Activated T-helper 17 cell treated with anti-CD3 and anti-CD28 coated beads, Interleukin-2, amount 50 U/mL, for 72 hours (primary cell): ENCODE results near the gene REX1BD. TPM values are rescaled to one million over a fixed set of nuclear protein-coding genes. Genes with fewer than 3 reads are reported as not detected.

Experiments used
- ATAC-seq: fragments of 150-1000 bp; cut with Tn5 transposase; replicated peaks from 2 replicates; pipeline ENCODE4 v1.10.0; 2021; ENCODE audit warnings: mild to moderate bottlenecking, moderate library complexity
- H3K27ac Mint-ChIP-seq: one replicate; pipeline ENCODE4 v1.8.0; 2022; ENCODE audit warnings: mixed read lengths
- H3K27me3 Mint-ChIP-seq: one replicate; pipeline ENCODE4 v1.8.0; 2022; ENCODE audit warnings: mixed read lengths
- H3K36me3 Mint-ChIP-seq: one replicate; pipeline ENCODE4 v1.8.0; 2022; ENCODE audit warnings: low read depth, mild to moderate bottlenecking, mixed read lengths
- H3K4me1 Mint-ChIP-seq: one replicate; pipeline ENCODE4 v1.8.0; 2022; ENCODE audit warnings: mixed read lengths
- H3K4me3 Mint-ChIP-seq: one replicate; pipeline ENCODE4 v1.8.0; 2022; ENCODE audit warnings: mild to moderate bottlenecking, mixed read lengths
- H3K9me3 Mint-ChIP-seq: one replicate; pipeline ENCODE4 v1.8.0; 2022; ENCODE audit warnings: mixed read lengths
- total RNA-seq, 2 donors: library from RNA; stranded (reverse); gene quantifications; one replicate each; pipeline ENCODE4 v1.2.3, GENCODE V29; 2022

REX1BD gene
- total RNA-seq, 2 donors from 2014 or later: 36.3 to 46.6 TPM

DNA sequence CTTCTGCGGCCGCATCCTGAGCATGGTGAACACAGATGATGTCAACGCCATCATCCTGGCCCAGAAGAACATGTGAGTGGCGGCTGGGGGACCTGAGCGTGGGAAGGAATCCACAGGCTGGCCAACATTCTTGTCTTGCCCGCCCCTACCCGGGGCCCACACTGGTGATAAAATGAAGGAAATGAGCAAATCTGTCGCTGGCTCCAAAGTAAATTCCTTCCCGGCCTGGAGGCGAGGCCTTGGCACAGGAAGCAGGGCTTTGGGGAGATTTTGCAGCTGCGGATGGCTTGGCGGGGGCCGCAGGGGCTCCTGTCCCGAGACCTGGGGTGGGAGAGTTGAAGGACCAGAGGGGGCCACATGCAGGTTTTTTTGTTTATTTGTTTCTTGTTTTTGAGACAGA is 26.5 kb upstream of the REX1BD start:
- ATAC-seq: no peak
- no peaks in the 10 kb centered on the region for H3K27me3 Mint-ChIP-seq
- H3K4me3 Mint-ChIP-seq: no peak overlapping the region
- peaks cover 93% of the 10 kb centered on the region for H3K36me3 Mint-ChIP-seq
- peaks cover 5% of the 10 kb centered on the region for H3K4me1 Mint-ChIP-seq
- no peaks in the 10 kb centered on the region for H3K9me3 Mint-ChIP-seq
- H3K27ac Mint-ChIP-seq: no peak overlapping the region

DNA sequence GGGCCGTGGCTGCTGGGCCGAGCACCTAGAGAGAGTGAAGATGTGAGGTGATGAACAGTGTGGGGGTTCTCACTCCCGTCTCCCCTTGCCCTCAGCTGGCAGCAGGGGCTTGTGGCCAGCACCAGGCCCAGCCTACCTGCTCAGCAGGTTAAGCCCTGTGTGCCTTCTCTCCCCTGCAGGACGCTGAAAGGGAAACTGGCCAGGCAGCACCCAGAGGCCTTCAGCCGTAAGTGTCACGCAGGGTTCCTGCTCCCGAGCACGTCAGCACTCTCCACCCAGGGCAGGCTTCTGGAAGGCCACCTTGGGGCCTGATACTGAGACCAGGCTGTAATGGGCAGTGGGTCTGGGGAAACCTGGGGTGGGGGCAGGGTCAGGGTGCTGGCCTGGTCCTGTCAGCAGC is 21.6 kb upstream of the REX1BD start:
- H3K4me1 Mint-ChIP-seq: peaks cover 5% of the 10 kb centered on the region
- no peak overlapping the region for H3K4me3 Mint-ChIP-seq
- peaks cover 90% of the 10 kb centered on the region for H3K36me3 Mint-ChIP-seq
- ATAC-seq: no peak
- H3K27me3 Mint-ChIP-seq: no peaks in the 10 kb centered on the region
- no peaks in the 10 kb centered on the region for H3K9me3 Mint-ChIP-seq
- H3K27ac Mint-ChIP-seq: no peak overlapping the region

DNA sequence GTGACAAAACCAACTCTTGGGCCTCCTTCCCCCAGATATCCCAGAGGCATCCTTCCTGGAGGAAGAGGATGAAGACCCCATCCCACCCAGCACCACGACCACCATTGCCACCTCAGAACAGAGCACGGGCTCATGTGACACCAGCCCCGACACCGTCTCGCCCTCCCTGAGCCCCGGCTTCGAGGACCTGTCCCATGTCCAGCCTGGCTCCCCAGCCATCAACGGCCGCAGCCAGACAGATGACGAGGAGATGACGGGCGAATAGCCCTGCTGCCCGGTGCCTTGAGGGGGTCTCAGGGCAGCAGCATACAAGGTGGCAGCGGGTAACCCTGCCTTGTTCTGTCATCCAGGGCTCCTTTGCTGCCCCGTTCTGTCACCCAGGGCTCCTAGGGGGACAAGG is 20.2 kb upstream of the REX1BD start:
- H3K4me3 Mint-ChIP-seq: no peak overlapping the region
- H3K4me1 Mint-ChIP-seq: peaks cover 14% of the 10 kb centered on the region
- no peak for ATAC-seq
- H3K36me3 Mint-ChIP-seq: peaks cover 93% of the 10 kb centered on the region
- H3K27ac Mint-ChIP-seq: no peak overlapping the region
- H3K9me3 Mint-ChIP-seq: no peaks in the 10 kb centered on the region
- no peaks in the 10 kb centered on the region for H3K27me3 Mint-ChIP-seq

DNA sequence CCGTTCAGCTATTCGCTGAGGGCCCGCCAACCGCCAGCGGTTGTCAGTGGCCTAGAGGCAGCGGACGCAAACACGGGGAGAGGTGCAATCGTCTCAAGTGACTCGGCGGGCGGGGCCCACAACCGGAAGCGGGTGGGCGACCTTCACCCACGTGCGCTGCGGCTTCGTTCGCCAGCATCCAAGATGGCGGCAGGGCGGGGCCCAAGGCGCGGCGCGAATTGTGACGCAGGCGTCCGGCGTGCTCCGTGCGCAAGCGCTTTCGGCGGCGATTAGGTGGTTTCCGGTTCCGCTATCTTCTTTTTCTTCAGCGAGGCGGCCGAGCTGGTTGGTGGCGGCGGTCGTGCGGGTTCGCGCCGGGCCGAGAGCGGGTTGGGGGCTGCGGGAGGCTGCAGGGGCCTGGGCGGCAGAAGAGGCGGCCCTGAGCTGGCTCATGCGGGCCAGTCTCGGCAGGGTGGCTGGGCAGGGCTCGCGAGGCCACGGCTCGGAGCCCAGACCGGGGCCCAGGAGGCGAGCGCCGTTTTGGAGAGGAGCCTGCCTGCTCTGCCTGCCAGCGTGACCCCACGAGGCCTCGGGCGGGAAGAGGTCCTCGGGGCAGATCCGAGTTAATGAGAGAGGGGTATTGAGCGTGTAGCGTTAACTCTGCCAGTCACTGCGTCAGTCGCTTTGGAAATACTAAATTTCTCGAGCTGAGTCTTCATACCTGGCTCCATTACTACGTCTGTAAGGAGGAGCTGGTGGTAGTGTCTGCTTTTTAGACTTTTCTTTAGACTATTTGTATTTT is 16.8 kb upstream of the REX1BD start, which contains the start of gene UBA52:
UBA52 (plus strand) TSS at position 294 of the 781 bp plus-strand sequence. CDS start 1,444 bp downstream, outside the sequence.
- Mint-ChIP-seq H3K36me3 (peaks cover 93% of the 10 kb centered on the region), H3K9me3 (no peaks in the 10 kb centered on the region), H3K27me3 (no peaks in the 10 kb centered on the region), H3K4me3 (peak within 1 kb of the TSS; percentile 88), H3K27ac (peak within 1 kb of the TSS; percentile 86), H3K4me1 (peaks cover 14% of the 10 kb centered on the region)
- peak; percentile 98 for ATAC-seq

GRCh38 chr19:18574691-18575291 is 13.8 kb upstream of the REX1BD start:
- H3K4me3 Mint-ChIP-seq: peak overlapping the region; percentile 20
- no peaks in the 10 kb centered on the region for H3K27me3 Mint-ChIP-seq
- ATAC-seq: no peak
- H3K36me3 Mint-ChIP-seq: peaks cover 82% of the 10 kb centered on the region
- peaks cover 18% of the 10 kb centered on the region for H3K4me1 Mint-ChIP-seq
- no peak overlapping the region for H3K27ac Mint-ChIP-seq
- H3K9me3 Mint-ChIP-seq: no peaks in the 10 kb centered on the region

DNA sequence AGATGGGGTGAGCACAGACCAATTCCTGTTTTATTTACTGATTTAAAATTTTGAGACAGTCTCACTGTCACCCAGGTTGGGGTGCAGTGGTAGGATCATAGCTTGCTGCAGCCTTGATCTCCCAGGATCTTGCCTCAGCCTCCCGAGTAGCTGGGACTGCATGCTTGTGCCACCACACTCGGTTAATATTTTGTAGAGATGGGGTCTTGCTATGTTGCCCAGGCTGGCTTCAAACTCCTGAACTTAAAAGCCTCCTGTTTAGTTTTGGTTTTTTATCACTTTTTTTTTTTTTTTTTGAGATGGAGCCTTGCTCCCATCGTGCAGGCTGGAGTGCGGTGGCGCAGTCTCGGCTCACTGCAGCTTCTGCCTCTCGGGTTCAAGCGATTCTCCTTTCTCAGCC is 12.2 kb upstream of the REX1BD start:
- peaks cover 16% of the 10 kb centered on the region for H3K4me1 Mint-ChIP-seq
- no peaks in the 10 kb centered on the region for H3K27me3 Mint-ChIP-seq
- no peak for ATAC-seq
- no peak overlapping the region for H3K4me3 Mint-ChIP-seq
- H3K9me3 Mint-ChIP-seq: no peaks in the 10 kb centered on the region
- peaks cover 73% of the 10 kb centered on the region for H3K36me3 Mint-ChIP-seq
- H3K27ac Mint-ChIP-seq: no peak overlapping the region

- no peaks in the 10 kb centered on the region for H3K9me3 Mint-ChIP-seq
- ATAC-seq: no peak
- no peak overlapping the region for H3K4me3 Mint-ChIP-seq
- no peaks in the 10 kb centered on the region for H3K27me3 Mint-ChIP-seq
- no peak overlapping the region for H3K27ac Mint-ChIP-seq
- peaks cover 62% of the 10 kb centered on the region for H3K36me3 Mint-ChIP-seq
- peaks cover 11% of the 10 kb centered on the region for H3K4me1 Mint-ChIP-seq
These were observed 11.2 kb upstream of the REX1BD start for GRCh38 chr19:18577365-18577914.

GRCh38 chr19:18580311-18580710 is 8.3 kb upstream of the REX1BD start:
- Mint-ChIP-seq H3K27ac (no peak overlapping the region), H3K4me3 (no peak overlapping the region), H3K27me3 (no peaks in the 10 kb centered on the region), H3K4me1 (peaks cover 4% of the 10 kb centered on the region), H3K36me3 (peaks cover 34% of the 10 kb centered on the region), H3K9me3 (no peaks in the 10 kb centered on the region)
- ATAC-seq: no peak

DNA sequence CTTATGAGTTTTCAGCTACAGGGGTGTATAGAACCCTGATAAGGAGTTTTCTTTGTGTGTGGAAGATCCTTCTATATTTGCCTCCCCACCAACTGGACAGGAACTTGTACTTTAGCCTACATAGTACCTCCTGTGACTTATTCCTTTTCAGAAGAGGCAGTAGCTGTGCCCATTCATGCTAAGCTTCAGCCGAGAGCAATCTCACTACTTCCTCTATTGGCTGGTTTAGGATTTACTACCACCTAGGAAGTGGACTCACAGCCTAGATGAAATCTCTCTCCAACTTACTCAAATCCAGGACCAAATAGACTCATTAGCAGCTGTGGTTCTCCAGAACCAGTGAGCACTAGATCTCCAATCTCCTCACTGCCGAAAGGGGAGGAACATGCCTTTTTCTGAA is 2.3 kb upstream of the REX1BD start:
- Mint-ChIP-seq H3K36me3 (peaks cover 19% of the 10 kb centered on the region), H3K4me1 (peaks cover 10% of the 10 kb centered on the region), H3K27me3 (no peaks in the 10 kb centered on the region), H3K9me3 (no peaks in the 10 kb centered on the region), H3K4me3 (no peak overlapping the region), H3K27ac (peak overlapping the region; percentile 12)
- ATAC-seq: no peak

DNA sequence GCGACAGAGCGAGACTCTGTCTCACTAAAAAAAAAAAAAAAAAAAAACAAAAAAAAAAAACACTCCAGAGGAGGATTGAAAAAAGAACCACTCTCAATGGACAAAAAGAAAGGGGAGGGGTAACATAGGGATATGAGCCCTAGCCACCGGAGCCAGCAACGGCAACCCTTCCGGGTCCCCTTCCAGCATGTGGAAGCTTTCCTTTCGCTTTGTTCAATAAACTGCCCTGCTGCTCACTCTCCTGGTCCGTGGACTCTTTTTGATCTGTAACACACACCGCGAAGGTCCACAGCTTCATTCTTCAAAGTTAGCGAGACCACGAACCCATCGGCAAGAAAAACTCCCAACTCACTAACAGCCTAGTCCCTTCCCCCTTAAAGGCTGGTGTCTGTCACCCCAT is 1.0 kb upstream of the REX1BD start:
- Mint-ChIP-seq H3K27ac (no peak overlapping the region), H3K4me3 (peak overlapping the region; percentile 91), H3K4me1 (peaks cover 10% of the 10 kb centered on the region), H3K9me3 (no peaks in the 10 kb centered on the region), H3K27me3 (no peaks in the 10 kb centered on the region), H3K36me3 (peaks cover 25% of the 10 kb centered on the region)
- no peak for ATAC-seq

DNA sequence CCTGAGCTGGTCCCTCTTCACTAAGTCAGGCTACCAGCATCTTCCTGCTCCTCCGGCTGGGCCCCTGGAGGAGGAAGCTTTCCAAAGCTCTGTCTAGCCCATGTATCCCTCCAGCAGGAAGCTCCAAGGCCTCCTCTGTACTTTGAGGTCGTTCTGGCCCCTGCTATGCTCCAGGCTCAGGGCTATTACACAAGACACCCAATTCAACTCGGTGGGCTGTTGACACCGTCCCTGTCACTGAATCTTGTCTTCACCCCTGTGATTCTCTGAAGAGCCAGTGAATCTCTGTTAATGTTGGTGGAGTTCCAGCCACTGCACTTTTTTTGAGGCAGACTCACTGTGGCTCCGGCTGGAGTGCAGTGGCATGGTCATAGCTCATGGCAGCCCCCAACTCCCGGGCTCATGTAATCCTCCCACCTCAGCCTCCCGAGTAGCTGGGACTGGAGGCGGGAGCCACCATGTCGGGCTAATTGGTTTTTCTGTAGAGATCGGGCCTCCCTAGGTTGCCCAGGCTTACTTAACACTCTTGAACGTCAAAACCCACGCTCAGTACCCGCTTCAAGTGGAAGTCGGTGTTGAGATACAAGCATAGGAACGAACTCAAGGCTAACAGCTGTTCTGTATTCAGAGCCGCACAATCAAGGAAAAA is 512 bp upstream of the REX1BD start:
- Mint-ChIP-seq H3K27me3 (no peaks in the 10 kb centered on the region), H3K9me3 (no peaks in the 10 kb centered on the region), H3K36me3 (peaks cover 25% of the 10 kb centered on the region), H3K27ac (peak overlapping the region; percentile 92), H3K4me3 (peak overlapping the region; percentile 91), H3K4me1 (peaks cover 10% of the 10 kb centered on the region)
- ATAC-seq: peak; percentile 4

DNA sequence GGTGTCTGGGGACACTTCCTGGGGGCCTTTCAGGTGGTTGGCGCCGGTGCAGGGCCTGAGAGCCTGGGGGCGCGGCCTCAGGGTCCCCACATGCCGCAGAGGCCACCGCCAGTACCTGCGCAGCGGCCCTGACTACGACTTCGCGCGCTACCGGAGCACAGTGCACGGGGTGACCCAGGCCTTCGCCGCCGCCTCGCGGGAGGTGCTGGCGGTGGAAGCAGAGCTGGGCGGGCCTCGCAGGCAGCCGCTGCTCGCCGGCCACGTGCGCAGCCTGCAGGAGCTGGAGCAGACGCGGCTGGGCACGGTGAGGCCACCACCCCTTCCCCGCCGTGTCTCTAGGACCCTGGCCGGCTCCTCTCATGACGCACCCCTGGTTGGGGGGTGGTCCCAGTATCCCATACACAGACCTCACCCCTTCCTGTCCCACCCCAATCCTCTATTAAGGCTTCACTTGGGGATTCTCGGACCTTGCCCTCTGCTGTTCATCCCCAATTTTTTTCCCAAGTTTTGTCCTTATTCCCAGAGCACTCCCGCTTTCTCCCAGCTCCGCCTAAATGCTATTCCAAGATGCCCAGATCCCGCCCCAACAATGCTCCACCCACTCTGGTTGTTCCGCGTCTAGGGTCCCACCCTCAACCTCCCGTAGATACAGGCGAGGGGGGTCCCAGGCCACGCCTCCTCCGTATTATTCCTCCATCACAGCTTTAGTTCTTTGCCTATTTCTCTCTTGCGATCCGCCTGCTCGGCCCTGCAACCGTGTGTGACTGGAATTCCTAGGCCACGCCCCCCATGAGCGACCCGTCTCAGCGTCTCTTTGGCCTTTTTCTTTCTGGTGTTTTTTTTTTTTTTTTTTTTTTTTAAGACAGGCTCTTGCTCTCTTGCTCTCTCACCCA is 1.0 kb downstream of the REX1BD start:
- no peaks in the 10 kb centered on the region for H3K27me3 Mint-ChIP-seq
- peak overlapping the region; percentile 93 for H3K27ac Mint-ChIP-seq
- ATAC-seq: peak; percentile 65
- peaks cover 25% of the 10 kb centered on the region for H3K36me3 Mint-ChIP-seq
- H3K4me3 Mint-ChIP-seq: peak overlapping the region; percentile 91
- peaks cover 12% of the 10 kb centered on the region for H3K4me1 Mint-ChIP-seq
- H3K9me3 Mint-ChIP-seq: no peaks in the 10 kb centered on the region

GRCh38 chr19:18590273-18591272 is 2.0 kb downstream of the REX1BD start:
- no peaks in the 10 kb centered on the region for H3K9me3 Mint-ChIP-seq
- peaks cover 25% of the 10 kb centered on the region for H3K36me3 Mint-ChIP-seq
- H3K4me3 Mint-ChIP-seq: peak overlapping the region; percentile 91
- no peaks in the 10 kb centered on the region for H3K27me3 Mint-ChIP-seq
- H3K4me1 Mint-ChIP-seq: peaks cover 14% of the 10 kb centered on the region
- ATAC-seq: no peak
- peak overlapping the region; percentile 93 for H3K27ac Mint-ChIP-seq
